T-helper 1 cell (primary cell): Measurements from ENCODE around the gene WDR86.

ENCODE experiments used
- DNase-seq, 5 donors: peaks; one replicate each; pipeline ENCODE4 v3.0.0-alpha.2; 2012 to 2020

The WDR86 gene

GRCh38 chr7:151439855-151440798, 30.3 kb upstream of the WDR86 start, which contains the start of gene CRYGN:
Gene CRYGN (minus strand): TSS chr7:151440141. CDS start chr7:151439917, 224 bp downstream.
- no peak for DNase-seq

DNA sequence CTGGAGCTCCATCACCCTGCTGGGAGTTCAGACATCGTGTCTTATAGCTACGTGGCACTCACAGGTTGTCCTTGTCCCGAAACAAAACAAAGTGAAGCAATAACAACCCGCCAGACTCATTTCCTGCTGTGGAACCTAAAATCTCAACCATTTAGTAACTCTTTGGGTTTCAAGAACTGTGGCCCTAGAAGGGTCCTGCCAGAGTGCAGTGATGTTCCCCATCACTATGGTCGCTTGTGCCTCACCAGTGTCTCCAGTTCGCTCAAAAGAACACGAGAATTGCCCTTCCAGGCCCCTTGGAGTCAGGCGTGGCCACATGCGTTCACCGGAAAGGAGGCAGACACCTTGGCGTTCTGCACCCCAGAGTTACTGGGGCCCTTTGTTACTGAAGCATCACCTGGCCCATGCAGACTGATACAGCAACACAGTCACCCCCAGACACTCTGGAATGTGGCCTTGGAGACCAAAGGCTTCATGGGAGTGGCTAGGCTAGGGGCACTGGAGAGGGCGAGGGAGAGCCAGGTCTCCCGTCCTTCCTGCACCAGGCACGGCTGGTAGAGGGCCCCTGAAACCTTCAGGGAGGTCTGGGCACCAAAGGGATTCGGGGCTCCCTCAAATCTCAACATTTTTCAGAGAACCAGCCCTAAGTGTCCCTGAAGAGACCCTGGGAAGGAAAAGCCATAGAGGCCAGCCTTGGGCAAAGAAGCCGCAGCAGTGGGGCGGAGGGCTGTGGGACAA, 29.2 kb upstream of the WDR86 start:
- DNase-seq: no peak

DNA sequence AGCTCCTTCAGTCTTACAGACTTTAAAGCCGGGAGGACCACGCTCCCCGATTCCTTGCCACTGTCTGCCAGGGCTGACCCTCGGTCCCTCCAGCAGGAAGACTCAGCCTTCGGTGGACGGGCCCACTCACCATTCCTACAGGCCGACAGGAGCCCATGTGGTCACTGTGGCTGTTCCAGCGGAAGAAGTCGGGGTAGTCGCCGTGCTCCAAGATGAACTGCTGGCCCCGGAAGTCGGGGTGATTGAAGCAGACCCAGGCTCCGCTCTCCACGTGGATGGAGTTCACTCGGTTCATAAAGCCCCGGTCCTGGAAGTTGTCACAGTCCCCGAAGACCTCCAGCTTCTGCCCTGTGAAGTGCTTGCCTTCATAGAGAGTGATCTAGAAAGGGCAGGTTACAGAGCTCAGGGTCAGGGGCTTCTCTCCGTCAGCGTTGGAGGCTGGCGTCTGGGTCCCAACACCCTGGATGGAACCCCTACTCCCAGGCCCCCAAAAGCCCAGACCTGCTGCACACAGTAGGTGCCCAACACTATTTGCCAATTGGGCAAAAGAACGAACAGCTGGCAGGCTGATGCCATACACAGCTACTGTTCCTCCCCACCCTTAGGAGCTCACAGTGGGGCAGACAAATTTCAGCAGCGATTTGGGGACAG, 28.2 kb upstream of the WDR86 start:
- no peak for DNase-seq

- DNase-seq: no peak
Observed at GRCh38 chr7:151437159-151437553, 27.3 kb upstream of the WDR86 start.

GRCh38 chr7:151436446-151437158, 26.8 kb upstream of the WDR86 start:
- no peak for DNase-seq

DNA sequence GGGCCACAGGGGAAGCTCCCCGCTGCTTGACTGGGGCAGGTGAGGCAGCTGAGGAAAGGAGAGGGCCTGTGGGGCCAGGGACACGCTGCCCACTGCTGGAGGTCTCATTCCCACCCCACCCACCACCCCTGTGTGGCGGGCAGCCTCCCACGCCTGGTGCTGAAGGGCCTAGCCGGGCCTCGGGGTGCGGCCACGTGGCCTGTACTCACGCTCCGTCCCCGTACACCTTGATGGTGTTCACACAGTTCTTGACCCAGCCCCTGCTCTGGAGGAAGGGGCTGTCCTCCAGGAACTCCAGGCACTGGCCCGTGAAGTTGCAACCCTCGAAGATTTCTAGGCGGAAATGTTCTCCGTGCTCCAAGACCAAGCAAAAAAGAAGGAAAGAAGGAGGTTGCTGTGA, 26.1 kb upstream of the WDR86 start:
- no peak for DNase-seq

DNA sequence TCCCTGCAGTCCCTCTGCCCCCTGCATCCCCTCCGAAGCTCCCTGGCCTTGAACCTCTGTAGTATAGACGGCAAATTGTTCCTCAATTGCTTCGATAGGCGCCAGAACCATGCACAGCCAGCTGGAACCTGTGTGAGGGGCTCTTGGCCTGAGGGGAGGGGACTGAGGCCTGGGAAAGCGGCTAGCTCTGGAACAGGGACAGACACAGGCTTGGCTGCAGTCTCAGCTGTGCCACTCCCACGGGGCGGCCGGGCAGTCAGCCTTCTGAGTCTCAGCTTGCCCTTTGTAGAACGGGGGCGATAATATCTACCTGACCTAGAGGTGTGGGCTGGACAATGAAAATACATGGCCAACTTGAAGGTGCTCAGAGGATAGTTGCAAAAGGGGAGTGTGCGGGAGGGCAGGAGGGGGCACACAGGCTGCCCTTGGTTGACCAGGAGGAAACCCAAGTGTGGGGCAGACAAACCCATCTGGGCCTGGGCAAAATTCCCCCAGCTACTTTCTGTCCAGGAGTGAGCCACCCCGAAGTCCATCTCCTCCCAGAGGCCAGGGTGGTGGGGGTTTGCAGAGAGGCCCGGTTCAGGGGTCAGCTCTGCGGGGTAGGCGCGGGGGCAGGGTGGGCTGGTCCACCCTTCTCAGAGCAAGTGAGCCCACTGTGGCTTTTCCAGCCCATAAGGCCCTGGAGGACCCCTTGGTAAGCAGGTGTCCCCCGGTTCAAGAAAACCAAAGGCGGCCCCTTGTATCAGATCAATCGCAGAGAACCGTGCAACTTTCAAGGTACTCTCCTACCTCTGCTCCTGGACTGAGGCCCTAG, 25.5 kb upstream of the WDR86 start:
- no peak for DNase-seq

GRCh38 chr7:151434549-151434948, 24.7 kb upstream of the WDR86 start:
- DNase-seq: no peak

GRCh38 chr7:151433721-151434400, 24.0 kb upstream of the WDR86 start:
- DNase-seq: no peak

GRCh38 chr7:151432658-151433521, 23.1 kb upstream of the WDR86 start:
- DNase-seq: peak in 3 of 5 donors; percentile 28 to 80 (median 32)

DNA sequence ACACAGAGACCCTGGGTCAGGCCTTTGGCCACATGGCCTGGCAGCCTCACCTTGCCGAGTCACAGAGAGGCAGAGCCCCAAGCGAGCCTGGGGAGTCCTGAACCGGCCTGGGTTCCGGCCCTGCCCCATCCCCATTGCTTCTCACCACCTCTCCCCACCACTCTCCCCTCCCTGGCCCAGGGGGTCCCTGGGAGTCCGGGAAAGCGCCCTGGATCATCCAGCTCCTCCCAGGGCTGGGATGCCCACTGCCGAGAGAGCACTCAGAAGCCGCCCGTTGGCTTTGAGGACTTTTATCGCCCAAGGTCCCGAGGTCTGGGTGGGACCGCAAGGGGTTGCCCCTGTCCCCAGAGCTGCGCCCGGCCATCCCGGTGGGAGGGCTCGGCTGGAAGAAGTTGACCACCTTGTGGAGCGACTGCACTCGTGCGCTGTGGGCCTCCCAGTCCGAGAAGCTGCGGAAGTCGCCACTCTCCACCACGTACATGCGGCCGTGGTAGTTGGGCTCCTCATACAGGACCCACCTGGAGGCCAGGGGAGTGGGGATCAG, 22.0 kb upstream of the WDR86 start:
- DNase-seq: no peak

DNA sequence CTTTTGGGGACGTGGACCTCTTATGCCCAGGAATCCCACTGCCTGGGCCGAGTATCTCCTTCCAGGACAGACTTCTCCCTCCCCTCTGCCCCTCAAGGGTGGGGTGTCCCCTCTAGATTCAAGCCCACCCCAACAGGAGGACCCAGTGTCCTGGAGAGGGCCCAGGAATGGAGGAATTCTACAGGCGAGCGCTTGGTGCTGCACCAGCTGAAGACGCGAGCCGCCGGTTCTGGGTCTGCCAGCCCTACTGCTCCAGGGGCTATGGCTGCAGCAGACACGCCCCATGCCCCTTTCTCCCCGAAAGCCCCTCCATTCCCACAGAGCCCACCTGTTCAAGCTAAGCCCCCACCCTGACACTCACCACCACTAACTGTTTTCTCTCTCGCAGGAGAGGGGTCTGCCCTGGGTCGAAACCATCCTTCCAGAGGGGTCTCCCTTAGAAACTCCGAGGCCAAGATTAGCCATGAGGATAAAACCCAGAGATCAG, 21.5 kb upstream of the WDR86 start:
- DNase-seq: no peak

DNA sequence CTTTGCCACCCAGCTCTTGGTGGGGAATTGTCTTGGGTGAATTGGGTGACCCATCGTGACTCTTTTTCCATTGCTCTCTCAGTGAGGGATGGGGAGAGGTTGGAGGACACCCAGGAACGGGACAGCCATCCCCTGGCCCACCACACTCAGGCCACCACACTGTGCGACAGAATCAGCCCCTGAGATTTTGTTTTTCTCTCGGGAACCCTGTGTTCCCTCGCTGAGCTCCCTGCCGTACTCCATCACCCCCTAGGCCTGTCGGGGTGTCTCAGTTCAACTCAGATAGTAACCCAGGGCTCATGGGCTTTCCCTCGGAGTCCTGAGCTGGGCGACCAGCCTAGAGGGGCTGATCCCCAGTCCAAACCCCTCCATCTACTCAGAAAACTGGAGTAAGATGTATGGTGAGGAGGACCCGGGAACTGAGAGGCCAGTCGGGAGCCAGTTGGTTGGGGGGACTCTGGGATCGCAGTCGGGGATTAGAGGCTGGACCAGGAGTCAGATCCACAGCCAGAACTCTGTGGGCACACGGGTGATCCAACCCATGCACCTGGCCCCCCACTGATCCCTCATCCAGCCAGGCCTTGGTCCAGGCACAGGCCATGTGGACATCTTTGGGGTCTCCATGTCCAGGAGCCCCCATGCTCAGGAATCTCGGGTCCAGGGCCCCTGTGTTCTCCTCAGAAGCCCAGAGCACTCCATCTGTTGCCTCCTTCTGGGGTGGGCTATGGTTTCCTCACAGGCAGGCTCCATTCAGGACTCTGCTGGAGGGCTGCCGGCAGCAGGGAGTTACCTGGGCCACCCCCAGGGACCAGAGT, 20.8 kb upstream of the WDR86 start:
- no peak for DNase-seq

DNA sequence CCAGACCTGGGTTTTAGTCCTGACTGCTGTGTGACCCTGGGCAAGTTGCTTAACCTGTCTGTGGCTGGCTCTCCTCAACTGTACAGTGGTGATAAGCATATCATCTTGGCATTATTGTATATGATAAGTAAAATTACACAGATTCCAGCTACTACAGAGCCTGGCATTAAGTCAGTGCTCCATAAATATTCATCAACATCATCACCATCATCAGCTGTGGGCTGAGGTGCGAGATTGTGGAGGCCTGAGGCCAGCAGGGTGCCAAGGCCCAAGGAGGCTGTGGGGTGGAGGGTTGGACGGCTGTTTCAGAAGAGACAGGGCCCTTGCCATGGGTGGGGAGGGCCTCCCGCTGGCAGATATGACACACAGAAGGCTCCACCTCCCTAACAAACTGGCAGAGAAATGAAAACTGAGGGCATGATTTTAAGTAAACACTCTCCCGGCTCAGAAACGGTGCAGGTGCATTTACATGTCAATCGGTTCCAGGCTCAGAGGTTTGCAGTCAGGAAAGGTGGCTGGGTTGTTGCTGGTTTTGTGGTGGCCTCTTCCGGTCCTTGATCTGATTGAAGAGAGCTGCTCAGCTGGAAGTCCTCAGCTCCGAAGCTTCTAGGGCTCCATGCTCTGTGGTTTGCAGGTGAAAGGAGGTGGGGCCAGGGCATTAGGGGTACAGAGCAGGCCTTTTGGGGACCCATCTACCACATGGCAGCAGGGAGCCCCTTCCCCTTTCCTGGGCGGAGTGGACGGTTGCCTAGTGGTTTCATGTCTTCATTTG, 19.9 kb upstream of the WDR86 start:
- peak; percentile 33 to 87 (median 52) for DNase-seq

DNA sequence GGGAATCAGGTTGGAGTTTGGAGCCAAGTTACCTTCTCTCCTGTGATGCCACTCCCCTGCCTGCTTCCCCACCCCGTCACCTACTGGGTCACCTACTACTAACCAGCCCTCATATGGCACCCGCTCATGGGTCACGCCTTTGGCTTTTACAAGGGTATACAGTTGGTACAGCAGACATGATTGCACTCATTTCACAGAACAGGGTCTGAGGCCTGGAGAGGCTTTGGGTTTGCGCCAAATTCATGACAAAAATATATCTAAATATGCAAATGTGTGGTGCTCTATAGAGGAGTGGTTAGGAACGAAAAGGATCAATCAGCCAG, 19.4 kb upstream of the WDR86 start:
- no peak for DNase-seq

- DNase-seq: no peak
Observed at GRCh38 chr7:151428378-151429236, 18.8 kb upstream of the WDR86 start.
